ENCODE measurements around the gene BABAM2.

DNA sequence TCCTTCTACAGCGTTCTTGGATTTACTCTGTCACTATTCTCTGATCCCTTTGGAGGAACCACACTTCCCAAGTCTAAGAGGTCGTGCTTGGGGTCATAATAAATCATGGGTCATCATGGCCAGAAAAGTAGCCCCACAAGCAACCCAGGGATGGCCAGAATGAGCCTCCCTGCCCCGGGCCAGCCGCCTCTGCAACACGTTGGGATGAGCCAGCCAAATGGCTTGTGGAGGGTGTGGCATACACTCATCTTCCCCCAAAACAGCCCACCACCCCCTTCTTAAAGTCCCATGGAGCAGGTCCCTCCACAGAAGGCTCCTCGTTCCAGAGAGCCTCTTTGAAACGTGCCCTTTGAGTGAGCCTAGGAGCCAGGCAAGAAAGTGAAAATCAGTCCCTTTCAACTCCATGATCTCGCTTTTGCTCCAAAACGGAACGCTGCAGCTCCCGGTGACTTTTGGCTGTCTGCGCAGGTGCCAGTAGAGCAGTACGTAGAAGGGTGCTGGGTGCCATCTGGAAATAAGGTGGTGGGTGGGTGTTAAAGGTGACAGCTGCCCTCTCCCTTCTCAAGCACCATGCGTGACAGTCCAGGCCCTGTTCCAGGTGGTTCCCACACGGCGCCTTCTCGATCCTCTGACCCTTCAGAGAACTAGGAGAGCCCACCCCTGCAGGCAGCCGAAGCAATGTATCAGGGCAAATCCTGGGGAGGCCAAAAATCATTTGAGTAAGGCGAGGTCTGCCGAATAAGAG is 453.6 kb downstream of the BABAM2 start:
- TF ChIP-seq, protein P1, sequence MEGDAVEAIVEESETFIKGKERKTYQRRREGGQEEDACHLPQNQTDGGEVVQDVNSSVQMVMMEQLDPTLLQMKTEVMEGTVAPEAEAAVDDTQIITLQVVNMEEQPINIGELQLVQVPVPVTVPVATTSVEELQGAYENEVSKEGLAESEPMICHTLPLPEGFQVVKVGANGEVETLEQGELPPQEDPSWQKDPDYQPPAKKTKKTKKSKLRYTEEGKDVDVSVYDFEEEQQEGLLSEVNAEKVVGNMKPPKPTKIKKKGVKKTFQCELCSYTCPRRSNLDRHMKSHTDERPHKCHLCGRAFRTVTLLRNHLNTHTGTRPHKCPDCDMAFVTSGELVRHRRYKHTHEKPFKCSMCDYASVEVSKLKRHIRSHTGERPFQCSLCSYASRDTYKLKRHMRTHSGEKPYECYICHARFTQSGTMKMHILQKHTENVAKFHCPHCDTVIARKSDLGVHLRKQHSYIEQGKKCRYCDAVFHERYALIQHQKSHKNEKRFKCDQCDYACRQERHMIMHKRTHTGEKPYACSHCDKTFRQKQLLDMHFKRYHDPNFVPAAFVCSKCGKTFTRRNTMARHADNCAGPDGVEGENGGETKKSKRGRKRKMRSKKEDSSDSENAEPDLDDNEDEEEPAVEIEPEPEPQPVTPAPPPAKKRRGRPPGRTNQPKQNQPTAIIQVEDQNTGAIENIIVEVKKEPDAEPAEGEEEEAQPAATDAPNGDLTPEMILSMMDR (IDR thresholded peaks at IDR 0.05), result no peak
- TF ChIP-seq POLR2AphosphoS5 (IDR thresholded peaks at IDR 0.05; ENCODE audit: insufficient read depth in 1 of 2, low read depth in 1 of 2), result no peak
- TF ChIP-seq POLR2A (IDR thresholded peaks at IDR 0.05), result no peak

Measured in vagina (tissue), 2 donors.